ENCODE results near the gene ABHD13.
"Not testable (repeated sequence)": the region's sequence is repeated elsewhere in the genome, so short reads cannot be mapped to it uniquely, and the experiment has no call there.

Gene ABHD13

GRCh38 chr13:108225440-108225839, 7.2 kb downstream of the ABHD13 start:
- FAIRE-seq = no peak

GRCh38 chr13:108226184-108226583, 8.0 kb downstream of the ABHD13 start:
- no peak for FAIRE-seq

- peak; percentile 77 for FAIRE-seq
These were observed 9.6 kb downstream of the ABHD13 start for GRCh38 chr13:108227651-108228272.

GRCh38 chr13:108230377-108230776, 12.2 kb downstream of the ABHD13 start:
- FAIRE-seq = no peak

- FAIRE-seq = no peak
These were observed 31.0 kb downstream of the ABHD13 start for GRCh38 chr13:108249150-108249549.

- FAIRE-seq = no peak
These were observed 39.1 kb downstream of the ABHD13 start for GRCh38 chr13:108257248-108257647.

- no peak for FAIRE-seq
These were observed 45.6 kb downstream of the ABHD13 start for GRCh38 chr13:108263621-108264355.

GRCh38 chr13:108266321-108266990, 48.3 kb downstream of the ABHD13 start:
- no peak for FAIRE-seq

GRCh38 chr13:108267347-108267746, 49.2 kb downstream of the ABHD13 start:
- no peak for FAIRE-seq

- not testable (repeated sequence) for FAIRE-seq
These were observed 49.7 kb downstream of the ABHD13 start for GRCh38 chr13:108267855-108268254.

GRCh38 chr13:108268466-108269112, 50.4 kb downstream of the ABHD13 start:
- no peak for FAIRE-seq

- FAIRE-seq = no peak
These were observed 51.6 kb downstream of the ABHD13 start, which contains the start of gene TNFSF13B for GRCh38 chr13:108269601-108270328. Gene TNFSF13B, plus strand, starts transcription at chr13:108269718. Its CDS starts 178 bp downstream, at chr13:108269896.

GRCh38 chr13:108270442-108270841, 52.2 kb downstream of the ABHD13 start:
- FAIRE-seq = no peak

GRCh38 chr13:108272333-108272732, 54.1 kb downstream of the ABHD13 start:
- FAIRE-seq = peak; percentile 33

GRCh38 chr13:108273429-108274118, 55.4 kb downstream of the ABHD13 start:
- no peak for FAIRE-seq

GRCh38 chr13:108274718-108275117, 56.5 kb downstream of the ABHD13 start:
- FAIRE-seq = peak; percentile 57

- FAIRE-seq = no peak
These were observed 57.9 kb downstream of the ABHD13 start for GRCh38 chr13:108276060-108276459.

GRCh38 chr13:108278466-108278865, 60.3 kb downstream of the ABHD13 start:
- no peak for FAIRE-seq

- no peak for FAIRE-seq
These were observed 63.7 kb downstream of the ABHD13 start for GRCh38 chr13:108281901-108282300.

- no peak for FAIRE-seq
These were observed 64.9 kb downstream of the ABHD13 start for GRCh38 chr13:108283110-108283509.
